ENCODE results near the gene SDC1. TPM values are rescaled to one million over a fixed set of nuclear protein-coding genes. Genes with fewer than 3 reads are reported as not detected.

The SDC1 gene
- total RNA-seq, 2 donors from 2014 or later: 0.30 TPM; not detected in 1

- Mint-ChIP-seq H3K4me1 (no peaks in the 10 kb centered on the region), H3K4me3 (no peak overlapping the region), H3K27me3 (peaks cover 4% of the 10 kb centered on the region), H3K9me3 (no peaks in the 10 kb centered on the region), H3K36me3 (ENCODE audit: low read depth) (no peaks in the 10 kb centered on the region), H3K27ac (no peak overlapping the region)
- ATAC-seq (replicated peaks): no peak
Observed at GRCh38 chr2:20180676-20181648, 44.0 kb downstream of the SDC1 start.

DNA sequence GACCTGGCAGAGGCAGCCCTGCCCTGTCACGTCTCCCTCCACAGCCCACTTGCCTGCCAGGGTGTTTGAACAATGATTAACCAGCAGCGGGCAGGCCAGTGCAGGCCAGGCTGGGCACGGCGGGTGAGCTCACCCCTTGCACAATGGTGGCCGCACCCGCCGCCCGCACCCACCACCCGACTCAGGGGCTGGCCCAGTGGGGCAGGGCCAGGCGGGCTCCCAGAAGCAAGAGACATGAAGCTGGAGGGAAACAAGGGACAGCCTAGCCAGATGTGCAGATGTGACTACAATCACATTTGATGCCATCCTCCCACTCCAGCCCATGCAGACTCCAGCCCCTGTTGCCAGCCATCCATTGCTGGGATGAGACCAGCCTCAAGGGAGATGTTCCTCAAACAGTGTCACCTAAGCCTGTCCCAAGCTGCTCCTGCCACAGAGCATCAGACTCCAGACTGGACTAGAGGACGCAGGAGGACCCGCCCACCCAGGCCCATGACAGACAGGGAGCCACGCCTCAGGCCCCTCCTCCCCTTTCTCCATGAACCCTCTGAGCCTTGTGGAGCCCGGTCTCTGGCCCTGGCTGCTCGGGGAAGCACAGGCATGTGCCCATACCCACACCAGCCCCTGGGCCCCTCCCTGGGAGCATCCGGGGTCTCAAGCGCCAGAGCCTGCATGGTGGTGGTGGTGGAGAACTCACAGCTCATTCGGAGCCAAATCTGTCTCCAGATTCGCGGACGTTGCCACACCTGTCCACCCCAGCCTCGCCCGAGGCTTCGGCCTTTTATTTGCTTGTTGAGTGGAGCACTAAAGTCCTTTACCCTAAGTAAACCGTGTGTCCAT lies 45.0 kb downstream of the SDC1 start:
- no peak overlapping the region for H3K4me3 Mint-ChIP-seq
- no peaks in the 10 kb centered on the region for H3K9me3 Mint-ChIP-seq
- H3K4me1 Mint-ChIP-seq: no peaks in the 10 kb centered on the region
- ATAC-seq (replicated peaks): no peak
- peaks cover 4% of the 10 kb centered on the region for H3K27me3 Mint-ChIP-seq
- H3K36me3 Mint-ChIP-seq (ENCODE audit: low read depth): no peaks in the 10 kb centered on the region
- H3K27ac Mint-ChIP-seq: no peak overlapping the region

DNA sequence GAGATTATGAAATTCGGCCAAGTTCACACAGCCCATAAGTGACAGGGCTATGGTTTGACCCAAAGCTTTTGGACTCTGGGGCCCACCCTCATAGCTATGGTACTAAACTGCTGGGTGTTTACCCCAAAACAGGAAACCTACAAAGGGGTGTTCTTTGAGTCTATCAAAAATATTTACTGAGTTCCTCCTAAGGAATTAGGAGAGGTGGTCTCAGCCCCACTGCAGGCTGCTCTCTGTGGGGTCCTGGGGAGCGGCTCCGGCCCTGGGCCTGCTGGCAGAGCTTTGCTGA lies 45.5 kb downstream of the SDC1 start:
- no peaks in the 10 kb centered on the region for H3K4me1 Mint-ChIP-seq
- no peaks in the 10 kb centered on the region for H3K36me3 Mint-ChIP-seq (ENCODE audit: low read depth)
- no peak for ATAC-seq (replicated peaks)
- no peak overlapping the region for H3K27ac Mint-ChIP-seq
- no peaks in the 10 kb centered on the region for H3K9me3 Mint-ChIP-seq
- H3K4me3 Mint-ChIP-seq: no peak overlapping the region
- H3K27me3 Mint-ChIP-seq: peaks cover 4% of the 10 kb centered on the region

- Mint-ChIP-seq H3K4me3 (no peak overlapping the region), H3K27ac (no peak overlapping the region), H3K36me3 (ENCODE audit: low read depth) (no peaks in the 10 kb centered on the region), H3K27me3 (peaks cover 4% of the 10 kb centered on the region), H3K9me3 (no peaks in the 10 kb centered on the region), H3K4me1 (no peaks in the 10 kb centered on the region)
- ATAC-seq (replicated peaks): no peak
Observed at GRCh38 chr2:20178666-20179465, 46.1 kb downstream of the SDC1 start.

GRCh38 chr2:20178249-20178607 lies 46.7 kb downstream of the SDC1 start:
- no peak overlapping the region for H3K4me3 Mint-ChIP-seq
- no peak overlapping the region for H3K27ac Mint-ChIP-seq
- H3K27me3 Mint-ChIP-seq: peaks cover 1% of the 10 kb centered on the region
- no peaks in the 10 kb centered on the region for H3K9me3 Mint-ChIP-seq
- no peaks in the 10 kb centered on the region for H3K4me1 Mint-ChIP-seq
- no peaks in the 10 kb centered on the region for H3K36me3 Mint-ChIP-seq (ENCODE audit: low read depth)
- no peak for ATAC-seq (replicated peaks)

DNA sequence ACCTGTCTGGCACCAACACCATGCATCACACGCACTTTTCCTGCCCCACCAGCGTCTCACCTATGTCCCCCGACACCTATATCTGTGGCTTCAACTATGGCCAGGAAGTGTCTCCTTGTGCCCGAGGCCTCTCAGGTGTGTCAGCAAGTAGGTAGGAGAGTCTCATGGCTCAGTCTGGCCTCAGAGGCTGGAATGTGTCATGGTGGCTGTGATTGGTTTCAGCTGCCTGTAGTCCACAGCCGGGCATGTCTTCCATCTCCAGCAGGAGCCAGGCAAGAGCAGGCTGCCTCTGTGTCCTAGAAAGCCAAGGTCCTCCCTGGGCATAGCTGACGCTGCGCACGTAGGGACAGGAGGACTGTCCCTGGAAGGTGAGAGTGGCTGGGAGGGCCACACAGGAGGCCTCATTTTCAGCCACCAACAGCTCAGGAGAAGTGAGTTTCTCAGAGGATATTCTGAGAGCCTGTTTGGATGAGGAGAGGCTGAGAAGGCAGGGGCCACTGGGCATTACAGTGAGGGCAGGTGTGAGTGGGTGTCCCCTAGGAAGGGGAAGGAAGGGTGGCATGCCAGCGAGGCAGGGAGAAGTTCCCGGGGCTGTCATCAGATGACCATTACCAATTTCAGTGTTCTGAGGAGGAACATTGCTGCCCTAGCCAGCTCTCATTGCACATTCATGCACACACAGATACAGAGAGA lies 47.2 kb downstream of the SDC1 start:
- Mint-ChIP-seq H3K9me3 (no peaks in the 10 kb centered on the region), H3K4me1 (no peaks in the 10 kb centered on the region), H3K4me3 (no peak overlapping the region), H3K27me3 (no peaks in the 10 kb centered on the region), H3K27ac (no peak overlapping the region), H3K36me3 (ENCODE audit: low read depth) (no peaks in the 10 kb centered on the region)
- ATAC-seq (replicated peaks): no peak

DNA sequence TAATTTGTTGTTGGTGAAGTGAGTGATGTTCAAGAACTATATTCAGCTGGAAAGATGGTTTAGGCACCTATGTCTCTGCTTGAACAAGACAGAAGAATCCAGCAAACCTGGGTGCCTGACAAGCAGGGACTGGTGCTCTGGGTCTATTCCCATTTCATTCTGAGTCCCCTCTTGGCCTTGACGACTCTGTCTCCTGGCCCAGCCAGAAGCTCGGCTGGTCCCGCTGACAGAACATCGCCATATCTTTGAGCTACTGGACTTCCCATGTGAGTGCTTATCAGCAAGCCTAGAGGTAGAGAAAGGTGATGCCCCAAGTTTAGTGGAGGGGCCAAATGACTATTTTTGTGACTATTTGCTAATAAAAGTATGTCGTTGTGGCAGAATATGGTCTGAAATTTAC lies 48.2 kb downstream of the SDC1 start:
- no peak for ATAC-seq (replicated peaks)
- H3K9me3 Mint-ChIP-seq: no peaks in the 10 kb centered on the region

DNA sequence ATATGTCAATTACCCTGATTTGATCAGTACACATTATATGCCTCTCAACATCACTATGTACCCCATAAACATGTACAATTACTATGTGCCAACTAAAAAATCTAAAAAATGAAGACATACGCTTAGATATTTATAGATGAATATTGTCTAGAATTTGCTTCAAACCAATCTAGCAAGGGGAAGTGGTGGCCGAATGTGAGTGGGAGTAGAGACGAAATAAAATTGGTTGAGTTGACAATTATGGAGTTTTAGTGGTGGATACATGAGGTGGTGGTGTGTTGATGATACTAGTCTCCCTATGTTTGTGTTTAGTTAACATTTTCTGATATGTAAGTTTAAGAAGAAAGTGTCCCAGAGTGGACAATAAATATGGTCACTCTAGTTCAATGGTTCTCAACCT lies 49.0 kb downstream of the SDC1 start:
- H3K36me3 Mint-ChIP-seq (ENCODE audit: low read depth): no peaks in the 10 kb centered on the region
- H3K9me3 Mint-ChIP-seq: no peaks in the 10 kb centered on the region
- no peaks in the 10 kb centered on the region for H3K27me3 Mint-ChIP-seq
- H3K4me1 Mint-ChIP-seq: no peaks in the 10 kb centered on the region
- H3K27ac Mint-ChIP-seq: no peak overlapping the region
- H3K4me3 Mint-ChIP-seq: no peak overlapping the region
- no peak for ATAC-seq (replicated peaks)

More for the DNA sequence above, 48.2 kb downstream of the SDC1 start:
- Mint-ChIP-seq H3K4me1 (no peaks in the 10 kb centered on the region), H3K27ac (no peak overlapping the region), H3K4me3 (no peak overlapping the region), H3K27me3 (no peaks in the 10 kb centered on the region), H3K36me3 (ENCODE audit: low read depth) (no peaks in the 10 kb centered on the region)

- Mint-ChIP-seq H3K4me3 (no peak overlapping the region), H3K27me3 (no peaks in the 10 kb centered on the region), H3K27ac (no peak overlapping the region), H3K9me3 (no peaks in the 10 kb centered on the region), H3K36me3 (ENCODE audit: low read depth) (no peaks in the 10 kb centered on the region), H3K4me1 (no peaks in the 10 kb centered on the region)
- ATAC-seq (replicated peaks): no peak
Observed at GRCh38 chr2:20175267-20175666, 49.7 kb downstream of the SDC1 start.

DNA sequence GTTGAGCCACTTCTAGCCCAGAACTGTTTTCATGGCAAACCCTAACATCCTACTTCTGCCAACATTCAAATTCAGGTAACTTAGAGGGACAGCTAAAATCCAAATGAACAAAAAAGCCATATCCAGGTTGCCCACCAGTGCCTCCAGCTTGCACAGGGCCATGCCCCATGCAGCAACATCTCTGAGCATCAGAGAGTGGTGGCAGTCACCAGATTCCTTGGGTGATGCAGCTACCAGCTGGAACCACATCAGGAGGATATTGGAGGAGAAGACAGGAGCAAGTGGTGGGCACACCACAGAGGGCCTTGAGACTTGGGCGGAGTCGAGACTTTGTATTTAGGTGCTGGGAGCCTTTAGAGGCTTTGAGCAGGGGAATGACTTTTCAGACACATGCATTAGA lies 50.5 kb downstream of the SDC1 start:
- H3K27ac Mint-ChIP-seq: no peak overlapping the region
- no peak for ATAC-seq (replicated peaks)
- H3K4me3 Mint-ChIP-seq: no peak overlapping the region
- no peaks in the 10 kb centered on the region for H3K27me3 Mint-ChIP-seq
- H3K9me3 Mint-ChIP-seq: no peaks in the 10 kb centered on the region
- no peaks in the 10 kb centered on the region for H3K4me1 Mint-ChIP-seq
- no peaks in the 10 kb centered on the region for H3K36me3 Mint-ChIP-seq (ENCODE audit: low read depth)

DNA sequence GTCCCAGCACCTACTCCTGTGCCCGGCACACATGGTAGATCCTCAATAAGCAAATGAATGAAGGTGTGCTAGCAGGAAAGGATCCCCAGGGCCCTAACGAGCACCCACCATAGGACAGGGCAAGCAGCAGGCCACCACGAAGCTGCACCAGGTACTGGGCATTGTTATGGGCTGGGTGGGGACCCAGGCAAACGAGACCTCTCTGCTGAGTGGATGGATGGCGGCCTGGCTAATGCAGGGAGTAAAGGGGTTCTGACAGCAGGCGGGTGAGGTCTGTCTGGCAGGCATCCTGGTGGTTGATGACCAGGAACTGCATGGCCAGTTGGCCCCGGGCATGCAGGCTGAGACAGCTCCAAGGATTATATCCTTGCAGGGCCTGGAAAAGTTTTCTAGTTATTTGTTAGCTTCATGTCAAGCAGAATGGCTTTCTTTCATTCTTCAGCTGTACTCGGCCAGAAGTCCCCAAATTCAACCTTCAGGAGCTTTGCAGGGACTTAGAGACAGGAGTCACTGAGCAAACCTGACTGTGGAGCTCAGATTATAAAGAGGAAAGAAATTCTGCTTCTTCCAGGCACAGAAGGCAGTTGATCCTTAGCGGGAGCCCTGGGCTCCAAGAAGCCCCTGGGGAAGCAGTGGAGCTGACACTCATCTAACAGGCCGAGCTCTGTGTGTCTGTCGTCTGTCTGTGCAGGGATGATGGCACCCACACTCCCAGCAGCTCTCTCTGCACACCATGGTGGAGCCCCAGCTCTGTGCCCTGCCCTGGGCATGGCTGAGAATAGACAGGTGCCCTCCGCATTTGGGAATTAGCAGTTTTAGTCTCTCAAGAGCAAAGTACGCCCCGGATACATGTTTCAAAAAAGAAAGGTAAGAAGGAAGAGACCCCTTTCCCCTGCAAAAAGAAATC lies 51.2 kb downstream of the SDC1 start:
- no peak for ATAC-seq (replicated peaks)
- H3K4me3 Mint-ChIP-seq: no peak overlapping the region
- no peaks in the 10 kb centered on the region for H3K27me3 Mint-ChIP-seq
- H3K27ac Mint-ChIP-seq: no peak overlapping the region
- no peaks in the 10 kb centered on the region for H3K36me3 Mint-ChIP-seq (ENCODE audit: low read depth)
- no peaks in the 10 kb centered on the region for H3K4me1 Mint-ChIP-seq
- no peaks in the 10 kb centered on the region for H3K9me3 Mint-ChIP-seq

DNA sequence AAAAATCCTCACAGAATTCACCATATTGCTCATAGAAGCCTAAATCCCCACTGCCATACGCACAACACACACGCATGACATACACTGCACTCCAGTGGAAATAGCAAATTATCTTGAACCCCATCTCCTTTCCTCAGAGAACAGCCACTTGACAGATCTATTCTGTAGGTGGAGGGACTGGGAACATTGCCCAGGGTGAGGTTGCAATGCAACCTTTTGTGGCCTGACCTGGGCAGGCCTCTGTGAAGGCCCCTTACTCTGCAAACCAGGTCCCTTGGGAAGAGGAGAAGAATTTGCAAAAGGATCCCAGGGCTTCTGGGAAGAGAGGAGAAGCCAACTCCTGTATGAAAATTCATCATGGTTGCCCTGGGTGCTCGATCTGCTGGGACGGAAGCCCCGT lies 51.9 kb downstream of the SDC1 start:
- H3K27me3 Mint-ChIP-seq: no peaks in the 10 kb centered on the region
- H3K4me1 Mint-ChIP-seq: no peaks in the 10 kb centered on the region
- H3K36me3 Mint-ChIP-seq (ENCODE audit: low read depth): no peaks in the 10 kb centered on the region
- no peaks in the 10 kb centered on the region for H3K9me3 Mint-ChIP-seq
- no peak for ATAC-seq (replicated peaks)
- H3K4me3 Mint-ChIP-seq: no peak overlapping the region
- H3K27ac Mint-ChIP-seq: no peak overlapping the region

GRCh38 chr2:20172273-20173055 lies 52.5 kb downstream of the SDC1 start:
- no peaks in the 10 kb centered on the region for H3K9me3 Mint-ChIP-seq
- no peaks in the 10 kb centered on the region for H3K27me3 Mint-ChIP-seq
- no peaks in the 10 kb centered on the region for H3K36me3 Mint-ChIP-seq (ENCODE audit: low read depth)
- H3K27ac Mint-ChIP-seq: no peak overlapping the region
- no peaks in the 10 kb centered on the region for H3K4me1 Mint-ChIP-seq
- H3K4me3 Mint-ChIP-seq: no peak overlapping the region
- no peak for ATAC-seq (replicated peaks)
